Testis (tissue), 2 donors: ENCODE measurements around the gene AUTS2.

Experiments used
- POLR2A ChIP-seq: fragments of 450-650 bp; IDR thresholded peaks from one replicate; pipeline ENCODE4 v1.6.1; 2017; ENCODE audit warnings: antibody characterized with exemption, mild to moderate bottlenecking, moderate library complexity
- TF ChIP-seq, protein P1 (sequence below), 3 experiments: fragments of 450-650 bp in 2 of 3; fragments of 200-600 bp in 1 of 3; sonication (generic) in 1 of 3; IDR thresholded peaks; one replicate each; pipeline ENCODE4 v1.5.1; 2016 to 2019; ENCODE audit warnings: antibody characterized with exemption in 3 of 3, mild to moderate bottlenecking in 2 of 3, moderate library complexity in 1 of 3

DNA sequence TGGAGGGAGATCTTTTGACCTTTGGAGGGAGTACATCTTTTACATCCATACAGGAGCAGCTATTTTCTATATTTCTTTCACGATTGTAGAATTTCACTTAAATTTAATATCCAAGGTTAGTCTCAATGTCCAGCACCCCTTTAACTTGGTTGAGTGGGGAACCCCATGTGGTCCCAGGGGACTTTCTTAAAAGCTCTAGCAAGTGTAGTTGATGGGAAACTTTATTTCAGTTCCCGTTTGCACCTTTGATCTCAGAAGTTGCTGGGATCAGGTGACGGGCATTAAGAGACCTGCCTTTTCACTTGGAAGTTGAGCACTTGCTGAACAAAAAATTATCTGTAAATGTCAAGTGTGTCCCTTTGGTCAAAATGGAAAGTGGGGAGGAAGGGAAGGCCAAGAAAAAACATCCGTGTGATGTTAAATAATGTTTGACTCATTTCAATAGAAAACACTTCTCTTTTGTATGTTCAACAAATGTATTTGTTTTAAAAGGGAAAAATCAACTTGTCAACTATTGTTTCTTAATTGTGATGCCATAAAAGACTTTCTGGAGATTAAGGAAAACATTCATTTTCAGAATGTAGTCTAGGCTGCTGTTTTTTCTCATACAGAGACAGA, 1163.5 kb downstream of the AUTS2 start:
- TF ChIP-seq, protein P1, sequence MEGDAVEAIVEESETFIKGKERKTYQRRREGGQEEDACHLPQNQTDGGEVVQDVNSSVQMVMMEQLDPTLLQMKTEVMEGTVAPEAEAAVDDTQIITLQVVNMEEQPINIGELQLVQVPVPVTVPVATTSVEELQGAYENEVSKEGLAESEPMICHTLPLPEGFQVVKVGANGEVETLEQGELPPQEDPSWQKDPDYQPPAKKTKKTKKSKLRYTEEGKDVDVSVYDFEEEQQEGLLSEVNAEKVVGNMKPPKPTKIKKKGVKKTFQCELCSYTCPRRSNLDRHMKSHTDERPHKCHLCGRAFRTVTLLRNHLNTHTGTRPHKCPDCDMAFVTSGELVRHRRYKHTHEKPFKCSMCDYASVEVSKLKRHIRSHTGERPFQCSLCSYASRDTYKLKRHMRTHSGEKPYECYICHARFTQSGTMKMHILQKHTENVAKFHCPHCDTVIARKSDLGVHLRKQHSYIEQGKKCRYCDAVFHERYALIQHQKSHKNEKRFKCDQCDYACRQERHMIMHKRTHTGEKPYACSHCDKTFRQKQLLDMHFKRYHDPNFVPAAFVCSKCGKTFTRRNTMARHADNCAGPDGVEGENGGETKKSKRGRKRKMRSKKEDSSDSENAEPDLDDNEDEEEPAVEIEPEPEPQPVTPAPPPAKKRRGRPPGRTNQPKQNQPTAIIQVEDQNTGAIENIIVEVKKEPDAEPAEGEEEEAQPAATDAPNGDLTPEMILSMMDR (IDR thresholded peaks at IDR 0.05) = no peak
- TF ChIP-seq POLR2A = no peak
